ENCODE measurements around the gene NCF2. TPM values are rescaled to one million over a fixed set of nuclear protein-coding genes. Genes with fewer than 3 reads are reported as not detected.
A peak's percentile ranks its signal among the peaks of the same experiment; 100 is the strongest.
"Not testable (repeated sequence)": the region's sequence is repeated elsewhere in the genome, so short reads cannot be mapped to it uniquely, and the experiment has no call there.

Gene NCF2, protein sequence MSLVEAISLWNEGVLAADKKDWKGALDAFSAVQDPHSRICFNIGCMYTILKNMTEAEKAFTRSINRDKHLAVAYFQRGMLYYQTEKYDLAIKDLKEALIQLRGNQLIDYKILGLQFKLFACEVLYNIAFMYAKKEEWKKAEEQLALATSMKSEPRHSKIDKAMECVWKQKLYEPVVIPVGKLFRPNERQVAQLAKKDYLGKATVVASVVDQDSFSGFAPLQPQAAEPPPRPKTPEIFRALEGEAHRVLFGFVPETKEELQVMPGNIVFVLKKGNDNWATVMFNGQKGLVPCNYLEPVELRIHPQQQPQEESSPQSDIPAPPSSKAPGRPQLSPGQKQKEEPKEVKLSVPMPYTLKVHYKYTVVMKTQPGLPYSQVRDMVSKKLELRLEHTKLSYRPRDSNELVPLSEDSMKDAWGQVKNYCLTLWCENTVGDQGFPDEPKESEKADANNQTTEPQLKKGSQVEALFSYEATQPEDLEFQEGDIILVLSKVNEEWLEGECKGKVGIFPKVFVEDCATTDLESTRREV
- 8.3 TPM for total RNA-seq

DNA sequence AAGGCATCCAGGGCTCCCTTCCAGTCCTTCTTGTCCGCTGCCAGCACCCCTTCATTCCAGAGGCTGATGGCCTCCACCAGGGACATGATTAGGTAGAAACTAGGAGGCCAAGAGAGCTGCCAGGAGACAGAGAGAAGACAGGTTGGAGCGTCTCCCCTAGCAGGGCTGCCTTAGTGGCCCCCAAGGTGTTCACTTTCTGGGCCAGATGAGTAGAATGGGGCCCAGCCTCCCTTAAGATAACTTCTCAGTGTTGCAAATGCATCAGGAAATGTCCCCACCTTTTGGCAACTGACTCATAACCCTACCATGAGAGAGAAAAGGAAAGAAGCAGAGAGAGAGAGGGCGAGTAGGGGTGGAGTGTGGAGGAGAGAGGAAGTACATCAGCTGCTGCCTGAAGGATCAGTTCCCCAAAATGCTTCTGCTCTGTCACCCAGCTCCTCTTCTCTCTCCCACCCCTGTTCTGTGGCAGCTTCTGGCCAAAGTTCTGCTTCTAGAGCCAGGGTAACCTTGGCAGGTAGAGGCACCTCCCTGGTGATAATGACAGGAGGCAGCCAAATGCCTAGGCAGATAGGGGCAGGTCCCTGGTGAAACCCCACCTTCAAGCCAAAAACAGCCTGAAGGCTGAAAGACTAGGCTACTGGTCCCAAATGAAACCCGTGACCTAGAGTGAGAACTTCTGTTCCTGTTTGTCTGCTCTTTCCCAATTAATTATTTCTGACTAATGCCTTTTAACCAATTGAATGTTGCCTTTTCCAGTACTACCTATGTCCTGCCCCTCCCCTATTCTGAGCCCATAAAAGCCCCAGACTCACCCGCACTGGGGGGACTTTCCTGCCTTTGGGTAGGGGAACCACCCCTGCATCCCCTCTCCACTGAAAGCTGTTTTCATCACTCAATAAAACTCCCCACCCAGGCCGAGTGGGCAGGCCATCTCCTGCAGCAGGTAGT lies at the start of gene NCF2:
Gene NCF2, minus strand, starts transcription at position 216 of the 948 bp plus-strand sequence. Its CDS starts 130 bp downstream, at position 86.
- ATAC-seq = peak; percentile 85

DNA sequence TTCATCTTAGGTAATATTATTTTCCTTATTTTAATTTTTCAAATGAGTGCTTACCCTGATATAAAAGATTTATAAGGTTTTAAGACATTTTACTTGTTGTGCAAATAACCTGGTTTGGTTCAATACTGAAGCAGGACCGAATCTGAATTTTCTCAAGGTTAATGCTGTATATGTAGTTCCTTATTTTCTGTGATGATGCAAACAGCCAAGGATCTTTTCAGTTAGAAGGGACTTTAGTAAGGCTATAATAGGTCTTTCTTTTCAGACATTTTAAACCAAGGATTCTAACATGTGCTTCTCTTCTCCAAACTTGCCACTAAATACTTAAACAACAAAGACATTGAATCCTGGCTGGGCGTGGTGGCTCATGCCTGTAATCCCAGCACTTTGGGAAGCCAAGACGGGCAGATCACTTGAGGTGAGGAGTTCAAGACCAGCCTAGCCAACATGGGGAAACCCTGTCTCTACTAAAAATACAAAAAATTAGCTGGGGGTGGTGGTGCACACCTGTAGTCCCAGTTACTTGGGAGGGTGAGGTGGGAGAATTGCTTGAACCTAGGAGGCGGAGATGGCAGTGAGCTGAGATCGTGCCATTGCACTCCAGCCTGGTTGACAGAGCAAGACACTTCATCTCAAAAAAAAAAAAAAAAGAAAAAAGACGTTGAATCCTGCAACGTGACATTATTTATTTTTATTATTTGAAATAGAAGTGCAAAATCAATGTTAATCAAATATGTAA lies 48.6 kb upstream of the NCF2 start:
- no peak for ATAC-seq

DNA sequence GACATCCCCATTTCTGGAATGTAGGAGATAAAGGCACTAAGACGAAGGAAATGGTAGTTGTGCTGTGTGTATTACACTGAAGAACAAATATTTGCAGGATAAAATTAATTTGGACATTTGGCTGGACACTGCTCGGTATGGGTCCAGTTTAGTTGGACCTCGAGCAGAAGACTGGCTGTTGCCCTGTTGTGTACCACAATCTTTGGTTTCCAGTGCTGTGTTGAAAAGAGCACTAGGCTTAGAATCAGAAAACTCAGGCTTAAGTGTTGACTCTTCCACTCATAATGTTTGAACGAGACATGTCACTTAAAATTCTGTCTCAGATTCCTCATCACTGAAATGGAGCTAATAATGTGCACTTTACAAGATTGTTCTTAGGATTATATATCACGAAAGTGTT lies 46.5 kb upstream of the NCF2 start:
- ATAC-seq = no peak

DNA sequence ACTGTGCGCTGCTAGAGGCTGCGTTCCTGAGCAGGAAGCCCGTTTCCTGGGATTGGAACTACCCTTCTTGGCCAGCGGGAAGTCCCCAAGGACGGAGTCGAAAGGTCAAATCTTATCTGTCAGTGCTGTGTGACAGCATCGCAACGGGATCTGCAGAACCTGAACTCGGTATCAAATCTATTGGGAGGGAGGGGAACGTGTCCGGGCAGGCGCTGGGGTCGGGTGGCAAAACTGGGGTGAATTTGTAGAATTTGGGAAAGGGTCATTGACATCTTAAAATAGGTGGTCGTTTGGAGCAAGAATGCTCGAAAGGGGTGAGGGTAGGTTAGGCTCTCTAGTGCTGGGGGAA lies 46.0 kb upstream of the NCF2 start:
- no peak for ATAC-seq

DNA sequence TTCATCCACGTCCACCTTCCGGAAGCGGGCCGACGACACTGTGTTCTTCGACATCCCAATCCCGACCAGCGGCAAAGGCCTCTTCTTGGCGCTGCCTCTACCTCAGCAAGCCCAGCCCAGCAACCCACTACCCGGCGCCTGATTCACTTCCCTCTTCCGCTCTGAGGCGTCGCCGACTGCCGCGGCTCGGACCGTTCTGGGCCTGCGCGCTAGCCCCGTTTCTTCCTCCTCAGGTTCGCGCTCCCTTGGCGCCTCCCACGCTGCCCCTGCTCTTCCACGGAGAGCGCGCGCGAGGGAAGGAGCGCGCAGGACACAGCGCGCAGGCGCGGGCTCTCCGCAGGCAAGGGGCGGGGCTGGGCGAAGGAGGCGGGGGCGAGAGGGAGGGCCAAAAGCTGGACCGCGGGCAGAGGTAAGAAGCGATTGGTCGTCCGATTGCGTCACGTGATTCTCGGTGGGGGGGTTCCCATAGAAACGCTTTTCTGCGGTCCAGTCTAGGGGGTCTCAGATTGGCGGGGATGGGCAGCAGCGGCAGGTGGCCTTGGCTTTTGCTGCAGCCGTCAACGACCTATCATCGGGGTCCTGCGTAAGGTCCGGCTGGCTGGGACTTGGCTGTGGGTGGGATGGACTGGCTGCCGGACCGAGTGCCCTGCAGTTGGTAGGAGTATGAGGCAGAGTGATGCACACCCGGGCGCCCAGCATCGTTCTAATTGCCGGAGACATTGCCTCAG lies 45.5 kb upstream of the NCF2 start, which contains the start of gene ARPC5:
Gene ARPC5, minus strand, starts transcription at position 178 of the 728 bp plus-strand sequence. Its CDS starts 124 bp downstream, at position 54.
- ATAC-seq = peak; percentile 99

DNA sequence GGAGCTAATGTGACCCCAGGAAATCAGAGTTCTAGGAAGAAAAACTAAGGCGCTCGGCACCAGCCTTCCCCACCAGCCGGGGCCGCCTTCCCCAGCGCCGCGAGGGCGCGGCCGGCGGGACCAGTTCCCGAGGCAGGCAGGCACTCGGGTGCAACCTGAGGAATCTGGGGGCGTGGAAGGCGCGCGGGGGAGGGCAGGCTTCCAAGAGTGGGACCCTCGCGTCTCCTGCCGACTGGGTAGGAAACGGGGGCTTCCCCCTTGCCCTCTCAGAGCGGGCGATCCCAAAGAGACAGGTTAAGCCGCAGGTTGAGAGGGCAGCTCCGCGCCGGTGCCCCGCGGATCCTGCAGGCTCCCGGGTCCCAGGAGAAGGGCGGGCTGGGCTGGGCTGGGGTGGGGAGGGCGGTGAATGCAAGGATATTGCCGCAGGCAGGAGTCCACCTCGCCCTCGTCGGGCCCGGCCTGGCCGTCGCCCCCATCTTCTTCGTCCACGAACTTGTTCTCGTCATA lies 44.9 kb upstream of the NCF2 start:
- peak; percentile 62 for ATAC-seq

DNA sequence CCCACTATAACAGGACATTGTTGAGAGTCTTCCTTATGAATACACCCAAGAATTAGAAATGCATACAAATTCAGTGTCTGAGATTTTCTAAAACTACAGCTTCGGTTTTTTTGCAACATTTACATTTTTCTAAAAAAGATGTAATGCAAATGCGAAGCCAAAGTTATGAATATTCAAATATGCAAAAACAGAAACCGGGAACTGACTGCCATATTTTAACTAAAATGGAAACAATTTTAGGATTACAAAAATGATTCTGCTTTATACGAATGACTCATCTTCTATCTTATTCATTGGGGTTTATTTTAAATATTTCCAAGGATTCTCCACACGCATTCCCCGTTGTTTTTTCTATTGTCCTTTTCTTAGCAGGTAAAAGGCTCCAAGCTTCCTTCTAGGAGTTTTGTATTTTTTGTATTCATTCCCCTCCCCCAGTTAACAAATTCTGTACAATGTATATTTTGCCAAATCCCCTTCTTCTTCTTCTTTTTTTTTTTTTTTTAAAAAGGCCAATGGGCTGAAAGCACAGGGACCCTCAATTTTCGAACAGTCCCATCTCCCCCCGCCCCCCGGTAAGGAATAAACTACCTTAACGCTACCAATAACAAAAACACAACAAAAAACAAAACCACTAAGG lies 44.3 kb upstream of the NCF2 start:
- ATAC-seq = no peak

DNA sequence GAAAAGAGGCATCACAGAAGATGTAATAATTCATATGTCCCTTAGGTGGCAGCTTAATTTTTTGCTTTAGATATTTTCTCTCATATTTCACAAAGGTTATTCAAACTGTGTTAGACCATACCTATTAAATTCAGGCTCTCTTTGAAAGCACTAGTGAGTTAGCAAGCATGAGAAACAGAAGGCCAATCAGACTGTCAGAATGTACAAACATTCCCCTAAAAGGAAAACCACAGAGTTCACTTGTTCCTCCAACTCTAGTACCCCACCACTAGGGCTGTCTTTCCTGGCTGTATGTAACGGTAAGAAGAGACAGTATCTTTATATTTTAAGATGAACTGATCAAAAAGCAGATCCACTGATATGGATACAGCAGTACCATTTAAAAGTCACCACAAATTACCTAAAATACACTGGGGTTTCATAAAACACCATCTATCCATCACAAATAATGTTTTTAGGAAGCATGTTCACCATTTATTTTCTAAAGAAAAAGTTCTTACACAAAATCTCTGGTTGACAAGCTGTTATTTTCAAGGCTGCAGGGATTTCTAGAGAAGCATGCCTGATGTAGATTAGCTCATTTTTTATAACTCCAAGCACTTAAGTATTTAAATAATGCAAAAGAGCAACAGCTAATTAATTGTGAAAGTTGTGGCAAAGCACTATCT lies 43.6 kb upstream of the NCF2 start:
- no peak for ATAC-seq

DNA sequence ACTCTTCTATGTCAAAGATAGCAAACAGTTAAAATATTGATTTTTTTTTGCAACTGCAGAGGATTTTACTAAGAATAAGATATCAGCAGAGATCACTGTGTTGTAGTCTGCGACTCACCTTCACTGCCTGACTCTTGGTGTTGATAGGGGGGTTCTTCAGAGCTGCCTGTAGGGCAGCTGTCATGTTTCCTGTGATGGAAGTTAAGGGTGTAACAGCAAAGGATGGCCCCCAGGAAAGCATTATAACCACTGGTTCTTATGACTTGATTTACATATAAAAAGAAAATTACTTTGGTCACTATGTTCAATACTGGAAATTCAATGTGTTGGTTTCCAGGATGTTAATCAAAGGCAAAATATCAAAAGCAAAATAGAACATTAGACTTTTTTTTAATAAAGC lies 42.7 kb upstream of the NCF2 start:
- no peak for ATAC-seq

DNA sequence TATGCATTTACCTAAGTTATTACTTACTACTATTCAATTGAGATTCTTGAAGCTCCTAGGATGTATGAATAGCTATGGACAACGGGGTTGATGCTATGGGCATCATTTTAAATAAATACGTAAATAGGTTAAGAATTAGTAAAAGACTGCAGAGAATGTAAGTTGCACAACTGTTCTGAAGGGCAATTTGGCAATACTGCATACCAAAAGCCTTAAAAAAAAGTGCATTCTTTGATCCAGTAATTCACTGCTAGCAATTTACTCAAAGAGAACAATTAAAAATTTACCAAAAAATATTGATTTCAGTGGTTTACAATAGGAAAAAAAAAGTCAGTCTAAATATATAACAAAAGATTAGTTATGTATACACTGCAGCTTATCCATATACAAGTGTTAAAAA lies 41.9 kb upstream of the NCF2 start:
- ATAC-seq = no peak

DNA sequence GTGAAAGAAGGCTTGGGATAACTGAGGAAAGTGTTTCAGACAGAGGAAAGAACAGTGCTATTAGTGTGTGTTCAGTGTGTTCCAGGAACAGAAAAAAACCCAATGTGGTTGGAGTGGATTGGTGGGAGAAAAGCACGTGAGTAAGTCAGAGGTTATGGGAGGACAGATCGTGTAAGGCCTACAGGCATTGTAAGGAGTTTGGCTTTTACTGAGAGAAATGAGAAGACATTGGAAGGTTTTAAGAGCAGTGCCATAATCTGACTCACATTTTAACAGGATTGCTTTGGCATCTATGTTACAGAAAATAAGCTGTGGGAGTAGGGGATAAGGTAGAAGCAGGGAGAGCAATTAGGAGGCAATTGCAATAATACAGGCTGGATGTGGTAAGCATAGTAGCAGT lies 40.5 kb upstream of the NCF2 start:
- no peak for ATAC-seq

DNA sequence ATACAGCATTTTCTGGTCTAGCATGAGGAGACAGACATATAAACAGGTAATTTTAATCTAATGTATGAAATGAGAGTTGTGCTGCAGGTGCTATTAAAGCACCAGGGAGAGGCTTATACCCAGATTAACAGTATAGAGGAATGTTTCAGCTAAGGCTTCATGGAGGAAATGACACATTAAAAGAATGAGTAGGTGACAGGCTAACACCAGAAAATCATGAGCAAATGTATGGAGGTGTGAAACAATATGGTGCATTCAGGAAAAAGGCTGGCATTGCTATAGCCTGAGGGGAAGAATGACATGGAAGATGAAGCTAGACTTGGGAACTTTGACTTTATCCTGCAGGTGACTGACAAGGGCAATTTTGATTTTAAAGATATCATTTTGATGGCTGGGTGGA lies 38.3 kb upstream of the NCF2 start:
- peak; percentile 55 for ATAC-seq

DNA sequence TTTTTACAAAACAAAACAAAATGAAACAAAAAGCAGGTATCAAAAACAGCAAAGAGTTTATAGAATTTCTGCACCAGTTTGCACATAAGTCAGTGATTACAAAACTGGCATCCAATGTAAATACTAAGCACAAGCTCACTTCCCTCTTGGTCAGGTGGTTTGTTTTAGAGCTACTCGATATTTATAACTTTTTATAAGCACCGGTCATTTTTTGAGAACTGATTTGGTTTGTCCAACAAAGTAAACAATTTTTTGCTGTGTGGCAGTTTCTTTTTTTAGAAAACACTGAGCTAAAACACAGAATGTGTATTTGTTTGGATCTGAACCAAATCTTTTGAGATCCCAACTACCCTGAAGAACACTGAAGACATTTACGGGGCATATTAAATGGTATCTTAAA lies 36.0 kb upstream of the NCF2 start:
- ATAC-seq = not testable (repeated sequence)

DNA sequence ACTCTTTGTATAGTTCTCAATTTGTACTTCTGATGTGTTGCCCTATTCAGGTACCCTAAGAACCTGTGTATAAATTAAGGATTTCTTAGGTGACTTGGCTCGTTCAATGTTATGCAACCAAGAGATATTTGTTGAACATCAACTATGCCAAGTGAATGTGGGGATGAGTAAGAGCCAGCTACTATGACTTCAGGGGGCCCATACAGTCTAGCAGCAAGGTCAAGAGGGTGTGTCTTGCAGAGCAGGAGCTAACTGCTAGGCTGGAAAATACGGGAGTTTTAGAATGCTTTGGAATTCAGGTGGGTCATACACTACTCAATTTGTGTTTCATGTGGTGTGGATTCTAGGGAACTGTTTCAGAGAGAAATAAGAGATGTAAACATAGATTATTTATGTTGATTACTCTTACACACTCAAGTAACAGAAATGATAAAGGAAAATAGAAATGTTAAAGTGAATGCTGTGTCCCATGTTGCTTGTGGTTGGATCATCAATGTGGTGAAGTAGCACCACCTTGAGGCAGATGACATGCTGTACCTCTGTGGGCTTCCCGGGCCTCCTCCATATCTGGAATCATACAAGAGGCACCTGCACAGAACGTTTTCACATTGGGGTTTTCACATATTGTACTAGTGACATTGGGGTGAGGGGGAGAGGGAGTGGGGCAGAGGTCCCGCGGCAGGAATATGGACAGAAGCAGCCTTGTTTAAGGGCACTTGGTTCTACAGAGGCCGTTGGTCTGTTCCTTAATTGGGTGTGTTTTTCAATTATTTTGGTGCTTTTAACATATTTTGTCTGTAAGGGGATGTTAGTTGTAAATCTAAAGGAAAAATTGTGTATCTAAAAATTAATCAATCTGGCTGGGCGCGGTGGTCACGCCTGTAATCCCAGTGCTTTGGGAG lies 32.9 kb upstream of the NCF2 start:
- peak; percentile 90 for ATAC-seq

DNA sequence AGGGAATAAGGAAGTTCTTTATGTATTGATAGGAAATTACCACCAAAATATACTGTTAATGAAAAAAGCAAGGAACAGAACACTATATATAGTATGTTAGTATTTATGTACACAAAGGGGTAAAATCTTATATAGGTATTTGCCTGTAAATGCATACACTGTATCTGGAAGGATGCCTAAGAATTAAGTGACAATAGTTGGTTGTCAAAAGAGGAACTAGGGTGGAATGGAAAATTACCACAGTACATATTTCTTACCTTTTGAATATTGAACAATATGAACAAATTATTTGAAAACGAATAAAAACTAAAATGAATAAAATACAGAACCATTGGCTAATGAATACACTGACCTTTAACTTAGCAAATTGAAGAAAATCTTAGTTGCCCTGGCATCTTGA lies 31.8 kb upstream of the NCF2 start:
- no peak for ATAC-seq

DNA sequence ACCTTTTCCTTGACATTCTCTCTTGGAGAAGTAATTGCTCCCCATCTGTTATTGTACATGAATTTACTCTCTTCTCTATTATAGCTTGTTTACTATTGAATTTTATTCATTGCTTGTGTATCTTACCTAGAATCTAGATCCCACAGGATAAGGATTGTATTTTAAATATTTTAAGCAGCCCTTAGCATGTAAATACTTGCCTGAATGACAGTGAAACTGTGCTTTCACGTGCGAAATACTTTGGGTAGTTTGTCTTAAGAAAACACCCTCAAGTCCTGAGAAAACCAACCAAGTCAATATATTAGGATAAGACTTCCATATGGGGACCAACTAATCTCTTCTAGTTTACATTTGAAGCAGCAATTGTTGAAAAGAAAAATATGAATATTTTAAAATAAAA lies 30.1 kb upstream of the NCF2 start:
- ATAC-seq = no peak

DNA sequence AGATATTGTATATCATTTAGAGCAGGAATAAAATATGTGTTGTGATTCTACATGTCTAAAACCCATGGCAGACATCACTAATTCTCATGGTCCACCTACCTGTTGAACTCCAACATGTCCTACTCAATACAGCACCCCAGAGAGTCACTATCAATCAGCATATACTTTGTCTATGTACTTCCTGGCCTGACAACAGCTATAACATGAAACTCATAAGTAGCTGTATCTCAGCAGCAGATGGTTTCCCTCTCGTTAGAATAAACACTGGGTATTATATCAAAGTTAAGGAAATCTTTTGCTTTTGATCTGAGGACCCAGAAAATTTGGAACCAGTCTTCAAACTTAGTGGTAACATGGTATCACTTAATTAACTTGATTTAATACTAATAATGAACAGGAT lies 29.5 kb upstream of the NCF2 start:
- ATAC-seq = peak; percentile 29

DNA sequence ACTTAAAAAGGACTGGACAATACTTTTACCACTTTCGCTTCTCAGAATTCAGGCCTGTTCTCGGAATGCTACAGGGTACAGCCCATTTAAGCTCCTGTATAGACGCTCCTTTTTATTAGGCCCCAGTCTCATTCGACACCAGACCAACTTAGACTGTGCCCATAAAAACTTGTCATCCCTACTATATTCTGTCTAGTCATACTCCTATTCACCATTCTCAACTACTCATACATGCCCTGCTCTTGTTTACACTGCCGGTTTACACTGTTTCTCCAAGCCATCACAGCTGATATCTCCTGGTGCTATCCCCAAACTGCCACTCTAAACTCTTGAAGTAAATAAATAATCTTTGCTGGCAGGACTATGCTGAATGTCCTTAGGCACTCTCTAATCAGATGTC lies 27.9 kb upstream of the NCF2 start:
- ATAC-seq = not testable (repeated sequence)

DNA sequence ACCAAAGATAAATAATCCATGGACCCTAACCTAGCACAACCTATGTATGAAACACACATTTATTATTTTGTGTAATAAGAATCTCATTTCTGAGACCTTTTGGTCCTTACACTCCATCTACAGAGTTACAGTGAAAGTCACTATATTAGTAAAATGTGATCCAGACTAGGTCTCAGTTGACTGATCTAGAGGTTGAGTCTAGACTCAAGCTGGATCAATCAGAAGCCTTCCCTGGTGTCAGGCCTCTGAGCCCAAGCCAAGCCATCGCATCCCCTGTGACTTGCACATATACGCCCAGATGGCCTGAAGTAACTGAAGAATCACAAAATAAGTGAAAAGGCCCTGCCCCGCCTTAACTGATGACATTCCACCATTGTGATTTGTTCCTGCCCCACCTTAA lies 22.7 kb upstream of the NCF2 start:
- ATAC-seq = peak; percentile 61
